Measurements from ENCODE around the gene CCDC110.

CCDC110 gene

GRCh38 chr4:185421366-185422124 lies 50.0 kb downstream of the CCDC110 start:
- no peak for DNase-seq (ENCODE audit: low read depth in 2 of 2)

GRCh38 chr4:185416955-185417354 lies 54.6 kb downstream of the CCDC110 start:
- no peak for DNase-seq (ENCODE audit: low read depth in 2 of 2)

DNA sequence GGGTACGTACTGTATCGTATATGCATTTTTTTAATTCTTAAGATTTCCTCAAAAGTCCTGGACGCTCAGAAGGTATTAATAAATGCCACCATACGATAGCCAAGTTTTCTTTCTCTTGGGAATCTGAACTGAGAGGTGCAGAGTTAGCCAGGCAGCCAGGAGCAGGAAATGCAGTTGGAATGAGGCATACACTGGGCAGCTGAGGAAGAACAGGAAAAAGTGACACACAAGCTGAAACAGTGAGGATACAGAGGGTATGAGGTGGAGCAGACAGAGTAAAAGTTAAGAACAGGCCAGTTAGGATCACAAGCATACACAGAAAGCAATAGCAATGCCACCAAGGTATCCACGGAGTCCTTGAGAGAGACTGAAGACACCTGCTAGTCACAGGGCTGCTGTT lies 59.1 kb downstream of the CCDC110 start:
- no peak for DNase-seq (ENCODE audit: low read depth in 2 of 2)

DNA sequence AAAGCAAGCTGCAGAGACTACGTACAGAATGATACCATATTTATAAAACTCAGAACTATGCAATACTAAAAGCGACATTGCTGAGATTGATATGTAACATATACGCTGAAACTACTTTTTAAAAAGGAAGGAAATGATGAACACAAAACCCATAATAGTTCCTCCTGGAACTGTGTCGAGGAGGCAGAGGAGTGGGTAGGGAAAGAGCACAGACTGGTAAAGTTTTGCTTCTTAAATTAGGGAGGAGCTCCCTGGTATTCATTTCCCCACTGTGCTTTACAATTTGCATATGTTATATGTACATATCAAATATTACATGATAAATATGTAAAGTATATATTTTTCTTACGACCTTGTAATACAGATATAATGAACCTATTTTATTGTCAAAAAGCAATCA lies 59.7 kb downstream of the CCDC110 start:
- no peak for DNase-seq (ENCODE audit: low read depth in 2 of 2)

- no peak for DNase-seq (ENCODE audit: low read depth in 2 of 2)
These were observed 63.1 kb downstream of the CCDC110 start for GRCh38 chr4:185408432-185408831.

- no peak for DNase-seq (ENCODE audit: low read depth in 2 of 2)
These were observed 66.1 kb downstream of the CCDC110 start for GRCh38 chr4:185405296-185405999.

GRCh38 chr4:185404031-185404430 lies 67.5 kb downstream of the CCDC110 start:
- no peak for DNase-seq (ENCODE audit: low read depth in 2 of 2)

DNA sequence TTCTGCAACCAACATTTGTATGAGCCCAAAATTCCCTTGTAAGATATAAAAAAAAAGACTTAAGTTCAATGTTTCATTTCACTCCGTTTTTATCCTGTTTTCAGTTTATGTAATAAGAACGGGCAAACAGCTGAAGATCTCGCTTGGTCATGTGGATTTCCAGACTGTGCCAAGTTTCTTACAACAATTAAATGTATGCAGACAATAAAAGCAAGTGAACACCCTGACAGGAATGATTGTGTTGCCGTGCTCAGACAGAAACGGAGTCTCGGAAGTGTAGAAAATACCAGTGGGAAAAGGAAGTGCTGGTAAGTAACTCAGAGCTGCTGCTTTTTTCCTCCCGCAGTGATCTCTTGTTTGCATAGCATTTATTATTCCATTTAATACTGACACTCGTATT lies 72.1 kb downstream of the CCDC110 start:
- DNase-seq (ENCODE audit: low read depth in 2 of 2), result no peak

DNA sequence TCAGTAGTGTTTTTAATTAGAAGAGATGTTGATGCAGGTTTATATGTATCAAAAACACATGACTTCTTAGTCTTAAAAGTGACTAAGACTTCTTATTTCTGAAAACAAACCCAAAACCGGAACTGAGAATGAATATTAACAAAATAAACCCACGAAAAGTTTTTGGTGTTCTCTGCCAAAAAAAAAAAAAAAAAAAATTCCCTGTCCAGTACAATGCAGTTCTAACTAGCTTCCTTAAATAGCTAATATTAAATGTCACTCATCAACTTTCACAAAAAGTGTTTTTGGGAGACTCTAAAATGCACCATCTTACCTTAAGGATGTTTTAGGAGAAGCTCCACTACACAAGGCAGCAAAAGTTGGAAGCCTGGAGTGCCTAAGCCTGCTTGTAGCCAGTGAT lies 72.9 kb downstream of the CCDC110 start:
- DNase-seq (ENCODE audit: low read depth in 2 of 2), result no peak

- DNase-seq (ENCODE audit: low read depth in 2 of 2), result no peak
These were observed 74.7 kb downstream of the CCDC110 start, which contains the start of gene ANKRD37 for GRCh38 chr4:185396724-185397385. Gene ANKRD37 (plus strand): TSS chr4:185396841. CDS start chr4:185396924, 83 bp downstream.

GRCh38 chr4:185395956-185396723 lies 75.4 kb downstream of the CCDC110 start:
- peak; percentile 93 to 94 for DNase-seq (ENCODE audit: low read depth in 2 of 2)

GRCh38 chr4:185395238-185395955 lies 76.1 kb downstream of the CCDC110 start, which contains the start of gene LRP2BP:
Gene LRP2BP (minus strand): TSS chr4:185395924. CDS start chr4:185378186, 17,738 bp downstream.
- no peak for DNase-seq (ENCODE audit: low read depth in 2 of 2)

Measured in stimulated activated CD8-positive, alpha-beta memory T cell treated with anti-CD3 and anti-CD28 coated beads, Interleukin-2, amount 100 ng/mL, for 48 hours (primary cell).